ENCODE results near the gene PDPR. TPM values are rescaled to one million over a fixed set of nuclear protein-coding genes. Genes with fewer than 3 reads are reported as not detected.

PDPR gene
- total and polyA plus RNA-seq, 2 of the 4 experiments (the other 2 are of a cell fraction), result 12.2 to 19.4 TPM

- dilution Hi-C loops (cut with HindIII; ENCODE audit: low sequenced_read_pairs, unreplicated experiment) (no loop called here), intact Hi-C loops (cut with micrococcal nuclease) (no loop called here), in situ Hi-C loops (cut with MboI; ENCODE audit: low sequenced_read_pairs) (no loop called here)
- Histone ChIP-seq H4K8ac (ENCODE audit: low read depth in 2 of 2, low read length in 2 of 2) (no peak overlapping the region), H2BK20ac (ENCODE audit: low read depth, low read length) (no peak overlapping the region), H3K9me3 (ENCODE audit: control insufficient read depth, insufficient read depth, low read length) (no peaks in the 10 kb centered on the region), H3K27me3 (ENCODE audit: control insufficient read depth, insufficient read depth, low read length) (no peaks in the 10 kb centered on the region), H2AFZ (replicated peaks; ENCODE audit: low read length, poor library complexity) (no peak overlapping the region), H3K9ac (ENCODE audit: low read depth, low read length) (no peak overlapping the region), H2BK120ac (ENCODE audit: low read depth, low read length) (no peak overlapping the region), H3K9me1 (ENCODE audit: insufficient read depth, low read length) (peaks cover 10% of the 10 kb centered on the region; the same call in 1 of the 2 replicates), H3K18ac (ENCODE audit: low read depth, low read length) (no peak overlapping the region), H3K4me3 (ENCODE audit: insufficient read depth, low read depth, low read length) (no peak overlapping the region), H3K27ac (ENCODE audit: insufficient read depth, low read length) (no peak overlapping the region), H3K36me3 (ENCODE audit: control insufficient read depth, insufficient read depth, low read length) (peaks cover 44% of the 10 kb centered on the region), H3K4me2 (ENCODE audit: low read depth, low read length) (no peak overlapping the region), H2BK5ac (ENCODE audit: low read depth, low read length, poor library complexity, severe bottlenecking) (no peak overlapping the region), H2AK9ac (replicated peaks; ENCODE audit: low read depth, low read length, poor library complexity) (no peak overlapping the region), H4K91ac (ENCODE audit: insufficient read depth, low read depth, low read length) (no peak overlapping the region), H3K14ac (replicated peaks; ENCODE audit: low read depth, low read length) (no peak overlapping the region), H4K5ac (ENCODE audit: low read depth, low read length) (no peak overlapping the region), H3K4ac (ENCODE audit: low read depth, low read length) (no peak overlapping the region), H3K56ac (ENCODE audit: extremely low read depth, insufficient read depth, low read length) (no peak overlapping the region), H2AK5ac (ENCODE audit: low read depth, low read length) (no peak overlapping the region), H3K79me1 (ENCODE audit: low read depth in 1 of 2, low read length in 2 of 2) (no peaks in the 10 kb centered on the region), H3K23ac (ENCODE audit: low read depth, low read length) (no peak overlapping the region), H2BK15ac (ENCODE audit: low read depth, low read length) (no peak overlapping the region), H3K4me1 (ENCODE audit: control insufficient read depth, insufficient read depth, low read length) (peaks cover 8% of the 10 kb centered on the region), H4K20me1 (ENCODE audit: insufficient read depth, low read length) (peaks cover 3% of the 10 kb centered on the region; the same call in 1 of the 2 replicates)
- ChIA-PET CTCF (no interaction called here), POLR2A (ENCODE audit: unreplicated experiment) (no interaction called here)
- DNase-seq, result no peak
- no peak for ATAC-seq (ENCODE audit: low read depth)
- no peak for TF ChIP-seq RAD21 (IDR thresholded peaks at IDR 0.05; ENCODE audit: low read length)
- TF ChIP-seq MAZ (IDR thresholded peaks at IDR 0.05; ENCODE audit: borderline replicate concordance, low read depth, low read length), result no peak
- TF ChIP-seq, protein P1, sequence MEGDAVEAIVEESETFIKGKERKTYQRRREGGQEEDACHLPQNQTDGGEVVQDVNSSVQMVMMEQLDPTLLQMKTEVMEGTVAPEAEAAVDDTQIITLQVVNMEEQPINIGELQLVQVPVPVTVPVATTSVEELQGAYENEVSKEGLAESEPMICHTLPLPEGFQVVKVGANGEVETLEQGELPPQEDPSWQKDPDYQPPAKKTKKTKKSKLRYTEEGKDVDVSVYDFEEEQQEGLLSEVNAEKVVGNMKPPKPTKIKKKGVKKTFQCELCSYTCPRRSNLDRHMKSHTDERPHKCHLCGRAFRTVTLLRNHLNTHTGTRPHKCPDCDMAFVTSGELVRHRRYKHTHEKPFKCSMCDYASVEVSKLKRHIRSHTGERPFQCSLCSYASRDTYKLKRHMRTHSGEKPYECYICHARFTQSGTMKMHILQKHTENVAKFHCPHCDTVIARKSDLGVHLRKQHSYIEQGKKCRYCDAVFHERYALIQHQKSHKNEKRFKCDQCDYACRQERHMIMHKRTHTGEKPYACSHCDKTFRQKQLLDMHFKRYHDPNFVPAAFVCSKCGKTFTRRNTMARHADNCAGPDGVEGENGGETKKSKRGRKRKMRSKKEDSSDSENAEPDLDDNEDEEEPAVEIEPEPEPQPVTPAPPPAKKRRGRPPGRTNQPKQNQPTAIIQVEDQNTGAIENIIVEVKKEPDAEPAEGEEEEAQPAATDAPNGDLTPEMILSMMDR (conservative IDR thresholded peaks at IDR 0.05; ENCODE audit: low read depth, low read length), result no peak
- TF ChIP-seq BHLHE40 (IDR thresholded peaks at IDR 0.05; ENCODE audit: low read depth, low read length), result no peak
- no peak for TF ChIP-seq FOS (IDR thresholded peaks at IDR 0.05; ENCODE audit: low read depth, low read length)
- TF ChIP-seq, protein P2, sequence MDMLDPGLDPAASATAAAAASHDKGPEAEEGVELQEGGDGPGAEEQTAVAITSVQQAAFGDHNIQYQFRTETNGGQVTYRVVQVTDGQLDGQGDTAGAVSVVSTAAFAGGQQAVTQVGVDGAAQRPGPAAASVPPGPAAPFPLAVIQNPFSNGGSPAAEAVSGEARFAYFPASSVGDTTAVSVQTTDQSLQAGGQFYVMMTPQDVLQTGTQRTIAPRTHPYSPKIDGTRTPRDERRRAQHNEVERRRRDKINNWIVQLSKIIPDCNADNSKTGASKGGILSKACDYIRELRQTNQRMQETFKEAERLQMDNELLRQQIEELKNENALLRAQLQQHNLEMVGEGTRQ (IDR thresholded peaks at IDR 0.05; ENCODE audit: low read depth, low read length), result no peak
- no peak for TF ChIP-seq MXI1 (IDR thresholded peaks at IDR 0.05; ENCODE audit: borderline replicate concordance, low read depth, low read length)
- TF ChIP-seq CHD1 (IDR thresholded peaks at IDR 0.05; ENCODE audit: low read depth, low read length), result no peak
- no peak for TF ChIP-seq NFE2L2 (IDR thresholded peaks at IDR 0.05; ENCODE audit: low read depth, low read length)
- TF ChIP-seq CEBPB (IDR thresholded peaks at IDR 0.05; ENCODE audit: low read depth, low read length), result no peak
- TF ChIP-seq, protein P3, sequence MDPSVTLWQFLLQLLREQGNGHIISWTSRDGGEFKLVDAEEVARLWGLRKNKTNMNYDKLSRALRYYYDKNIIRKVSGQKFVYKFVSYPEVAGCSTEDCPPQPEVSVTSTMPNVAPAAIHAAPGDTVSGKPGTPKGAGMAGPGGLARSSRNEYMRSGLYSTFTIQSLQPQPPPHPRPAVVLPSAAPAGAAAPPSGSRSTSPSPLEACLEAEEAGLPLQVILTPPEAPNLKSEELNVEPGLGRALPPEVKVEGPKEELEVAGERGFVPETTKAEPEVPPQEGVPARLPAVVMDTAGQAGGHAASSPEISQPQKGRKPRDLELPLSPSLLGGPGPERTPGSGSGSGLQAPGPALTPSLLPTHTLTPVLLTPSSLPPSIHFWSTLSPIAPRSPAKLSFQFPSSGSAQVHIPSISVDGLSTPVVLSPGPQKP (IDR thresholded peaks at IDR 0.05; ENCODE audit: borderline replicate concordance, low read depth, low read length), result no peak
- no peak for TF ChIP-seq SMC3 (IDR thresholded peaks at IDR 0.05; ENCODE audit: low read depth, low read length)
- 100% methylated on average over 3 of the region's 6 CpGs; no CpG with 5 or more reads in 1 of the 2 experiments for WGBS, 2 experiments (ENCODE audit: extremely low coverage in 2 of 2, insufficient read length in 1 of 2)
- no TSS peak for BruUV-seq (replicated peaks)
These were observed 46.7 kb downstream of the PDPR start for GRCh38 chr16:70160821-70161220.
